Esophagus muscularis mucosa (tissue), 4 donors: ENCODE measurements around the gene BMP8A.
"Not testable (repeated sequence)": the region's sequence is repeated elsewhere in the genome, so short reads cannot be mapped to it uniquely, and the experiment has no call there.

Experiments used
- CTCF ChIP-seq, 3 experiments: fragments of 200-600 bp in 2 of 3; fragments of 450-650 bp in 1 of 3; sonication (generic) in 2 of 3; IDR thresholded peaks; one replicate each; pipeline ENCODE4 v1.5.1; 2017 to 2019; ENCODE audit warnings: antibody characterized with exemption in 3 of 3, mild to moderate bottlenecking in 2 of 3, moderate library complexity in 1 of 3
- EP300 ChIP-seq: sonication (generic); formaldehyde crosslinking; IDR thresholded peaks from one replicate; pipeline ENCODE4 v1.6.1; 2017; ENCODE audit warnings: antibody characterized with exemption
- POLR2A ChIP-seq: fragments of 450-650 bp; IDR thresholded peaks from one replicate; pipeline ENCODE4 v1.6.1; 2017; ENCODE audit warnings: antibody characterized with exemption, moderate library complexity, mild to moderate bottlenecking, low read depth
- POLR2AphosphoS5 ChIP-seq, 2 donors: sonication (generic); formaldehyde crosslinking; IDR thresholded peaks; one replicate each; pipeline ENCODE4 v1.6.1; 2017; ENCODE audit warnings: antibody characterized with exemption in 2 of 2

GRCh38 chr1:39517936-39518335 is 26.5 kb downstream of the BMP8A start:
- TF ChIP-seq CTCF (IDR thresholded peaks at IDR 0.05); POLR2A; EP300; POLR2AphosphoS5 (IDR thresholded peaks at IDR 0.05): not testable (repeated sequence)
